ENCODE measurements around the gene HYAL2.

The HYAL2 gene

GRCh38 chr3:50299929-50300680, 22.4 kb downstream of the HYAL2 start:
- DNase-seq (ENCODE audit: low spot score), result peak; percentile 23
- H3K36me3 Mint-ChIP-seq (ENCODE audit: low read depth), result peaks cover 2% of the 10 kb centered on the region
- peaks cover 24% of the 10 kb centered on the region for H3K4me1 Mint-ChIP-seq (ENCODE audit: low read depth)
- H3K4me3 Mint-ChIP-seq, result peak overlapping the region; percentile 98
- H3K27ac Mint-ChIP-seq, result peak overlapping the region; percentile 99
- H3K27me3 Mint-ChIP-seq (ENCODE audit: low read depth), result no peaks in the 10 kb centered on the region
- no peaks in the 10 kb centered on the region for H3K9me3 Mint-ChIP-seq

- Mint-ChIP-seq H3K9me3 (no peaks in the 10 kb centered on the region), H3K4me1 (ENCODE audit: low read depth) (peaks cover 24% of the 10 kb centered on the region), H3K27me3 (ENCODE audit: low read depth) (no peaks in the 10 kb centered on the region), H3K4me3 (peak overlapping the region; percentile 98), H3K27ac (peak overlapping the region; percentile 99), H3K36me3 (ENCODE audit: low read depth) (peaks cover 2% of the 10 kb centered on the region)
- DNase-seq (ENCODE audit: low spot score), result no peak
Observed at GRCh38 chr3:50299638-50299928, 23.0 kb downstream of the HYAL2 start.

- Mint-ChIP-seq H3K4me3 (peak within 1 kb of the TSS; percentile 98), H3K27ac (peak within 1 kb of the TSS; percentile 99), H3K36me3 (ENCODE audit: low read depth) (peaks cover 2% of the 10 kb centered on the region), H3K9me3 (no peaks in the 10 kb centered on the region), H3K27me3 (ENCODE audit: low read depth) (no peaks in the 10 kb centered on the region), H3K4me1 (ENCODE audit: low read depth) (peaks cover 22% of the 10 kb centered on the region)
- DNase-seq (ENCODE audit: low spot score), result peak; percentile 98
Observed at GRCh38 chr3:50298836-50299637, 23.5 kb downstream of the HYAL2 start, which contains the start of the genes HYAL3 and NAA80. Gene HYAL3 (minus strand): TSS chr3:50299405. CDS start chr3:50295602, 3,803 bp downstream. Gene NAA80 (minus strand): TSS chr3:50299405. CDS start chr3:50297463, 1,942 bp downstream.

GRCh38 chr3:50297896-50298725, 24.4 kb downstream of the HYAL2 start:
- Mint-ChIP-seq H3K4me1 (ENCODE audit: low read depth) (peaks cover 22% of the 10 kb centered on the region), H3K27ac (peak overlapping the region; percentile 99), H3K9me3 (no peaks in the 10 kb centered on the region), H3K4me3 (peak overlapping the region; percentile 98), H3K36me3 (ENCODE audit: low read depth) (peaks cover 2% of the 10 kb centered on the region), H3K27me3 (ENCODE audit: low read depth) (no peaks in the 10 kb centered on the region)
- no peak for DNase-seq (ENCODE audit: low spot score)

DNA sequence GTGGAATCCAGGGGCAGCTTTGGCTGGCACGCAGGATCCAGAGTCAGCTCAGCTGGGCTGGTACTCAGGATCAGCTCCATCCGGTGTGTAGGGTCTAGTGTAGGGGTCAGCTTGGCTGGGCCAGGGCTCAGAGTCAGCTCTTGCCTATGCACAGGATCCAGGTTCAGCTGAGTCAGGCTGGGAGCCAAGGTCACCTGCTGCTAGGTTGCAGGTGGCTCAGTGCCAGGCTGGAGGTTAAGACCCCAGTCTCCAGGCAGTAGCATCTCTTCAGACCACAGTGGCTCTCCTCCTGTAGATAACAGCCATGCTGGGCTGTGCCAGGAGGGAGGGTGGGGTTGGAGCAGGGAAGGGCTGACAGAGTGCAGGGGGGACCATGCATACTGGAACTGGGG, 25.2 kb downstream of the HYAL2 start:
- peak overlapping the region; percentile 99 for H3K27ac Mint-ChIP-seq
- H3K4me3 Mint-ChIP-seq, result peak overlapping the region; percentile 98
- no peak for DNase-seq (ENCODE audit: low spot score)
- peaks cover 28% of the 10 kb centered on the region for H3K4me1 Mint-ChIP-seq (ENCODE audit: low read depth)
- peaks cover 2% of the 10 kb centered on the region for H3K36me3 Mint-ChIP-seq (ENCODE audit: low read depth)
- no peaks in the 10 kb centered on the region for H3K9me3 Mint-ChIP-seq
- H3K27me3 Mint-ChIP-seq (ENCODE audit: low read depth), result no peaks in the 10 kb centered on the region

- Mint-ChIP-seq H3K4me1 (ENCODE audit: low read depth) (peaks cover 29% of the 10 kb centered on the region), H3K36me3 (ENCODE audit: low read depth) (peaks cover 2% of the 10 kb centered on the region), H3K27ac (peak overlapping the region; percentile 99), H3K4me3 (peak overlapping the region; percentile 52), H3K9me3 (no peaks in the 10 kb centered on the region), H3K27me3 (ENCODE audit: low read depth) (no peaks in the 10 kb centered on the region)
- no peak for DNase-seq (ENCODE audit: low spot score)
Observed at GRCh38 chr3:50296721-50297383, 25.7 kb downstream of the HYAL2 start.

DNA sequence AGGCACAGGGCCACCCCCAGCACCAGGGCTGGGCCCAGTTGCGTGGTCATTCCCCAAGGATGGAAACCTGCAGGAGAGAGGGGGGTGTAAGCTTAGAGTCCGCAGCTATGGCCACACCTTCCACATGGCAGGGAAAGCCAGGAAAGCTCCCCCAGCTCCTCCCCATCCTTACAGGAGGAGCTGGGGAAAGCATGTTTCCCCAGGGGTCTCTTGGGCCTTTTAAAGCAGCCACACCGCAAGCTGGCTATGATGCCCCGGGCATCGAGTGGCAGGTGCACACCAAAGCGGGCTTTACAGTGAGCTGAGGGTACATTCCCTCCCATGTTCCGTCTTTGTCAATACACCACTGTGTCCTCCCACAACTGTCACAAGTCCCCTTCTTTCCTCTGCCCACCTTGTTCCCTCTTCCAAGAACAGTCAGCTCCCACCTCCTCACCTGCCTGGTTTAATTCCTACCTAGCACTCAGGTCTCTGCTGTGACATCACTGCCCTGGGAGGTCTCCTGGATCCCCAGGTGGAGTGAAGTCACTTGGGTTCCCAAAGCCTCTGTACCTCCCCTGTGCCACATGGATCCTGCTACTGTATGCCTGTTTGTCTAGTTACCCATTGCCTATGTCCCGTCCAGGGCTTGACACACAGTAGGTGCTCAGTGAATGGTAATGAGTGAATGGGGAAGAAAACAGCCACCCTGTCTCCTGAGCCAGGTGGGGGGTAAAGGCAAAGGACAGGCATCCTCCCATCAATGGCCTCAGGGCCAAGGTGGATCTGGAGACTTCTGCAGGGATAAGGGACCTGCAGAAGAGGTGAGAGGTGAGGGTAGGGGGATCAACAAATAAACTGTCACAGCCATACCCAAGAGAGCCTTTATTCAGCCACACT, 26.8 kb downstream of the HYAL2 start:
- no peaks in the 10 kb centered on the region for H3K27me3 Mint-ChIP-seq (ENCODE audit: low read depth)
- no peaks in the 10 kb centered on the region for H3K9me3 Mint-ChIP-seq
- no peak overlapping the region for H3K4me3 Mint-ChIP-seq
- DNase-seq (ENCODE audit: low spot score), result no peak
- peaks cover 33% of the 10 kb centered on the region for H3K4me1 Mint-ChIP-seq (ENCODE audit: low read depth)
- H3K36me3 Mint-ChIP-seq (ENCODE audit: low read depth), result peaks cover 6% of the 10 kb centered on the region
- peak overlapping the region; percentile 10 for H3K27ac Mint-ChIP-seq

DNA sequence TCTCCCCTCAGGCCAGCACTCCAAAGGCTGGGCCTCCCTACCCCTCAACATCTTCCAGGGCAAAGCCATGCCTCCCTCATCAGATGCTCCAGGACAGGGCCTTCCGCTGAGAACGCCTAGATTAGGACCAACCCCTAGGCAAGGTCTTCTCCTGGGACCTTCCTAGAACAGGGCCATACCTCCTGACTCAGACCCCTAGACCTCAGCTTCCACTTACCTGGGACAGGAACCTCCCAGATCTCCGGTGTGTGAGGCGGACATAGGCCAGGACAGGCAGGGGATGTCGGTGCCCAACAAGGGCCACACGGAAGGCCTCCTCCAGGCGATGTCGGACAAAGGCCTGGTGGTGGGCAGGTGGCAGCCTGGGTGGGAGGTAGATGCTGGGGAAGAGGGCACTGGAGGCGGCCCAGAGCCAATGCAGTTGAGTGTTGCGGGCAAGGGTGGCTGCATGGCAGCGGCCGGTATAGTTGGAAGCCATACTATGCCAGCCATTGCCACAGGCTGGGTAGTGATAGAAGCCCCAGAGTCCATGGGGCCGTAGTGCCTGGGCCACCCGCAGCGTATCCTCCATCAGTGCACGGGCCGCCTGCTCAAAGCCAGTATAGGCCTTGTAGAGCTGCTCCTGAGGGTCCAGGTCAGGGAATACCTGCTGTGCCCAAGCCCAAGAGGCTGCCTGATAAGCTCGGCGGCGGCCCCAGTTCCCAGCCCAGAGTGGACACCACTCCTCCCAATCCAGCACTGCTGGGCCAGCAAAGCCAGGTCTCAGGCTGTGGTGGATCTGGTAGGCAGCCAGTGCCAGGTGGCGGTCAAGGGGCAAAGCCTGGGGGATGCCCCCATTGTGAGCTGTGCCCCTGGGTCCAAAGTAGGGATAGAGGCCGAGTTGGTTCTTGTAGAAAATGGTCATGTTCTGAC, 27.8 kb downstream of the HYAL2 start:
- H3K4me3 Mint-ChIP-seq, result no peak overlapping the region
- no peak for DNase-seq (ENCODE audit: low spot score)
- peaks cover 25% of the 10 kb centered on the region for H3K4me1 Mint-ChIP-seq (ENCODE audit: low read depth)
- H3K27me3 Mint-ChIP-seq (ENCODE audit: low read depth), result no peaks in the 10 kb centered on the region
- peaks cover 6% of the 10 kb centered on the region for H3K36me3 Mint-ChIP-seq (ENCODE audit: low read depth)
- peak overlapping the region; percentile 15 for H3K27ac Mint-ChIP-seq
- no peaks in the 10 kb centered on the region for H3K9me3 Mint-ChIP-seq

DNA sequence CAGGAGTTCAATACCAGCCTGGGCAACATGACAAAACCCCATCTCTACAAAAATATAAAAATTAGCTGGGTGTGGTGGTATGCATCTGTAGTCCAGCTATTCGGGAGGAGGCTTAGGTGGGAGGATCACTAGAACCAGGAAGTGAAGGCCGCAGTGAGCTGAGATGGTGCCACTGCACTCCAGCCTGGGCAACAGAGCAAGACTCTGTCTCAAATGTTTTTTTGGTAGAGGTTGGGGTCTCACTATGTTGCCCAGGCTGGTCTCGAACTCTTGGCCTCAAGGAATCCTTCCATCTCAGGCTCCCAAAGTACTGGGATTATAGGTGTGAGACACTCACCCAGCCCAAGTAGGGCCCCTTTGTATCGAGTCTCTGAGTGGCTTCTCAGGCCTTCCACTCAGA, 28.5 kb downstream of the HYAL2 start:
- H3K27ac Mint-ChIP-seq, result peak overlapping the region; percentile 15
- H3K27me3 Mint-ChIP-seq (ENCODE audit: low read depth), result no peaks in the 10 kb centered on the region
- DNase-seq (ENCODE audit: low spot score), result no peak
- H3K4me3 Mint-ChIP-seq, result no peak overlapping the region
- peaks cover 24% of the 10 kb centered on the region for H3K4me1 Mint-ChIP-seq (ENCODE audit: low read depth)
- H3K9me3 Mint-ChIP-seq, result no peaks in the 10 kb centered on the region
- H3K36me3 Mint-ChIP-seq (ENCODE audit: low read depth), result peaks cover 6% of the 10 kb centered on the region

- Mint-ChIP-seq H3K27ac (peak overlapping the region; percentile 96), H3K36me3 (ENCODE audit: low read depth) (peaks cover 8% of the 10 kb centered on the region), H3K27me3 (ENCODE audit: low read depth) (no peaks in the 10 kb centered on the region), H3K4me3 (peak overlapping the region; percentile 89), H3K9me3 (no peaks in the 10 kb centered on the region), H3K4me1 (ENCODE audit: low read depth) (peaks cover 23% of the 10 kb centered on the region)
- DNase-seq (ENCODE audit: low spot score), result no peak
Observed at GRCh38 chr3:50293079-50293801, 29.3 kb downstream of the HYAL2 start.

DNA sequence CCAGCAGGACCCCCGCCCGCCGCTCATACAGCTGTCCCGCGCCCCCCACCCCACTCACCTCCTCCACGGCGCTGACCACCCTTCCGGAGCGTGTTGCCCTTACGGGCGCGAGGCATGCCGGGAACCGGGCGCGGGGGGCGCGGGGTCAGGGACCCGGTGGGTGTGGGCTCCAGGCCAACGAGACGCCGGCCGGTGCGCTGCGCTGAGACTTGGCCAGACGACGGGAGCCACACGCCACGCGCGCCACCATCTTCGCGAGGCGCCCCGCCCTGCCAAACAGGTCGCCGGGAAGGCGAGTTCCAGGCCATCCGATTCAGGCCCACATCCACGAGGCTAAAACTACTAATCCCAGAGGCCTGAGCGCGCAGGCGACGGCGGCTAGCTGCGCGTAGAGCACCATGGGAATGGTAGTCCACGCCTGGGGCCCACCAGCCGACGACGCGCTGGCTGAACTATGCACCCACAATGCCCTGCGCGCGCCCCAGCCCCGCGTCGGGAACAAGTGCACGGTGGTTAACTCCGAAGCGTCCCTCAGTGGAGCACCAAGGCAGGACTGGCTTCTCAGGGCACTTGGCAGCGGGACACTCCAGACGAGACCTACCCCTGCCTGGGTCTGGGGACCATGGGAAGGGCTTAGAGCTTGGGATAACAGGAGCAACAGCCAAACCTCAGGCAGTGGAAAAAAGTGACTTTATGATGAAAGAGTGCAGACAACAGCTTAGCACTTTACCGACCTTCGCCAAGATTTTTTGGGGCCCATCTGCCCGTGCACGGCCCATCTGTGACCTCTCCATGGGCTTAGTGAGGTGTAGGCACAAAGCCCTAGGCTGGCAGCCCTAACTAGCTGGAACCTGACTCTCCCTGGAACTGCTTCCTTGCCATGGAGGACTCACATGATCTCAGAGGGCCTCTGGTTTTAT, 30.1 kb downstream of the HYAL2 start, which contains the start of gene IFRD2:
Gene IFRD2, minus strand, starts transcription at position 271 of the 920 bp plus-strand sequence. Its CDS starts 155 bp downstream, at position 116.
- Mint-ChIP-seq H3K9me3 (no peaks in the 10 kb centered on the region), H3K27me3 (ENCODE audit: low read depth) (no peaks in the 10 kb centered on the region), H3K36me3 (ENCODE audit: low read depth) (peaks cover 8% of the 10 kb centered on the region), H3K4me1 (ENCODE audit: low read depth) (peaks cover 17% of the 10 kb centered on the region), H3K4me3 (peak within 1 kb of the TSS; percentile 89), H3K27ac (peak within 1 kb of the TSS; percentile 96)
- DNase-seq (ENCODE audit: low spot score), result peak; percentile 97
